Measurements from ENCODE around the gene IARS2.

GRCh38 chr1:220159041-220159440 lies 65.1 kb downstream of the IARS2 start:
- no peak for TF ChIP-seq POLR2A (IDR thresholded peaks at IDR 0.05; ENCODE audit: low read depth, low read length)
- TF ChIP-seq POLR2AphosphoS5 (IDR thresholded peaks at IDR 0.05; ENCODE audit: low read depth, low read length), result no peak
